GM23338 (cell line): ENCODE results near the gene HTR4. TPM values are rescaled to one million over a fixed set of nuclear protein-coding genes. Genes with fewer than 3 reads are reported as not detected.

Experiments
- ATAC-seq: fragments of 200-7000 bp; cut with Tn5 transposase; 3 replicates; pipeline ENCODE4 v1.9.1; 2020
- DNase-seq: peaks from one replicate; pipeline ENCODE4 v3.0.0-alpha.2; 2015; ENCODE audit warnings: low spot score
- H2AFZ ChIP-seq: fragments of 200-600 bp; sonication (generic); 2 replicates; pipeline ENCODE4 v1.8.0; 2016; ENCODE audit warnings: antibody characterized with exemption, mild to moderate bottlenecking, moderate library complexity
- H3F3A ChIP-seq: fragments of 200-600 bp; sonication (generic); replicated peaks from 2 replicates; pipeline ENCODE4 v1.8.0; 2017; ENCODE audit warnings: antibody characterized with exemption, mixed run types, low read depth
- H3K27ac ChIP-seq: fragments of 200-600 bp; sonication (generic); 2 replicates; pipeline ENCODE4 v1.6.1; 2016; ENCODE audit warnings: low read depth
- H3K27me3 ChIP-seq: fragments of 200-600 bp; sonication (generic); 2 replicates; pipeline ENCODE4 v1.8.0; 2016; ENCODE audit warnings: mild to moderate bottlenecking, mixed run types, moderate library complexity; ENCODE audit not compliant: insufficient read depth
- H3K36me3 ChIP-seq: fragments of 200-600 bp; sonication (generic); 2 replicates; pipeline ENCODE4 v1.8.0; 2016; ENCODE audit warnings: mild to moderate bottlenecking; ENCODE audit not compliant: insufficient read depth
- H3K4me1 ChIP-seq: fragments of 200-600 bp; sonication (generic); 2 replicates; pipeline ENCODE4 v1.8.0; 2016; ENCODE audit warnings: mild to moderate bottlenecking, moderate library complexity; ENCODE audit not compliant: insufficient read depth
- H3K4me2 ChIP-seq: fragments of 200-600 bp; sonication (generic); 2 replicates; pipeline ENCODE4 v1.7.1; 2017; ENCODE audit warnings: mixed run types
- H3K4me3 ChIP-seq: fragments of 200-600 bp; sonication (generic); 2 replicates; pipeline ENCODE4 v1.6.1; 2016; ENCODE audit warnings: mixed run types
- H3K79me2 ChIP-seq: fragments of 200-600 bp; sonication (generic); replicated peaks from 2 replicates; pipeline ENCODE4 v1.8.0; 2017; ENCODE audit warnings: mild to moderate bottlenecking; ENCODE audit not compliant: insufficient read depth
- H3K9me2 ChIP-seq: fragments of 200-600 bp; sonication (generic); 2 replicates; pipeline ENCODE4 v1.8.0; 2017; ENCODE audit not compliant: insufficient read depth
- H4K20me1 ChIP-seq: fragments of 200-600 bp; sonication (generic); replicated peaks from 2 replicates; pipeline ENCODE4 v1.8.0; 2017; ENCODE audit warnings: mild to moderate bottlenecking; ENCODE audit not compliant: insufficient read depth
- H3K27ac Mint-ChIP-seq: 2 replicates; pipeline ENCODE4 v1.8.0; 2020; ENCODE audit warnings: inconsistent platforms, mild to moderate bottlenecking, moderate library complexity, mixed read lengths
- H3K27me3 Mint-ChIP-seq: 3 replicates; pipeline ENCODE4 v1.8.0; 2022; ENCODE audit warnings: low read depth, mild to moderate bottlenecking, moderate library complexity, mixed read lengths, inconsistent platforms; ENCODE audit not compliant: insufficient read depth, poor library complexity
- H3K36me3 Mint-ChIP-seq: 3 replicates; pipeline ENCODE4 v1.8.0; 2021; ENCODE audit warnings: low read depth, mild to moderate bottlenecking, inconsistent platforms, moderate library complexity, mixed read lengths
- H3K4me1 Mint-ChIP-seq: 3 replicates; pipeline ENCODE4 v1.8.0; 2020; ENCODE audit warnings: mild to moderate bottlenecking, inconsistent platforms, mixed read lengths
- H3K4me3 Mint-ChIP-seq: 3 replicates; pipeline ENCODE4 v1.8.0; 2021; ENCODE audit warnings: moderate library complexity, mild to moderate bottlenecking, inconsistent platforms, mixed read lengths
- H3K9me3 Mint-ChIP-seq: 3 replicates; pipeline ENCODE4 v1.8.0; 2020; ENCODE audit warnings: moderate library complexity, mild to moderate bottlenecking, inconsistent platforms, mixed read lengths
- CREB1 ChIP-seq: fragments of 250-450 bp; sonication (Bioruptor Pico); IDR thresholded peaks from 2 replicates; pipeline ENCODE4 v1.5.0; 2020; ENCODE audit warnings: low read depth, mild to moderate bottlenecking, moderate library complexity
- EZH2 ChIP-seq: fragments of 200-600 bp; sonication (generic); IDR thresholded peaks from one replicate; pipeline ENCODE4 v1.8.0; 2017; ENCODE audit warnings: antibody characterized with exemption, mild to moderate bottlenecking, low read depth; ENCODE audit not compliant: unreplicated experiment
- EZH2phosphoT487 ChIP-seq: fragments of 200-600 bp; sonication (generic); IDR thresholded peaks from one replicate; pipeline ENCODE4 v1.8.1; 2018; ENCODE audit warnings: antibody characterized with exemption; ENCODE audit not compliant: unreplicated experiment
- JUNB ChIP-seq: IDR thresholded peaks from one replicate; pipeline ENCODE4 v1.6.1; 2016; ENCODE audit warnings: antibody characterized with exemption; ENCODE audit not compliant: unreplicated experiment
- NANOG ChIP-seq: IDR thresholded peaks from 2 replicates; pipeline ENCODE4 v1.6.1; 2016; ENCODE audit warnings: antibody characterized with exemption, borderline replicate concordance
- POLR2AphosphoS5 ChIP-seq: IDR thresholded peaks from 2 replicates; pipeline ENCODE4 v1.6.1; 2016; ENCODE audit warnings: antibody characterized with exemption, low read depth
- STAT1 ChIP-seq: IDR thresholded peaks from one replicate; pipeline ENCODE4 v1.6.1; 2016; ENCODE audit warnings: antibody characterized with exemption; ENCODE audit not compliant: unreplicated experiment
- ZNF114 ChIP-seq: fragments of 250-450 bp; sonication (Bioruptor Pico); IDR thresholded peaks from 2 replicates; pipeline ENCODE4 v1.5.0; 2020; ENCODE audit warnings: mild to moderate bottlenecking, moderate library complexity
- ZNF331 ChIP-seq: fragments of 250-450 bp; sonication (Bioruptor Pico); IDR thresholded peaks from 2 replicates; pipeline ENCODE4 v1.5.0; 2020; ENCODE audit warnings: low read depth, mild to moderate bottlenecking, moderate library complexity
- polyA plus RNA-seq: library from polyadenylated mRNA; unstranded; fragments of >200 nt; fragmentation: Nextera tagmentation; extraction: Ambion mirVana; gene quantifications from 2 replicates; pipeline ENCODE4 v1.2.1, GENCODE V29; 2016
- total RNA-seq: library from RNA; depleted of rRNA; stranded (reverse); fragments of >200 nt; shearing (Covaris generic); gene quantifications from 2 replicates; pipeline ENCODE4 v1.2.3, GENCODE V29; 2014
- TF ChIP-seq, protein P1 (sequence below): IDR thresholded peaks from one replicate; pipeline ENCODE4 v1.6.1; 2018; ENCODE audit warnings: antibody characterized with exemption; ENCODE audit not compliant: unreplicated experiment
- TF ChIP-seq, protein P2 (sequence below), 2 experiments: fragments of 200-600 bp in 1 of 2; sonication (generic) in 1 of 2; conservative IDR thresholded peaks; 2 replicates each; pipeline versions ENCODE4 v1.5.1 to v1.6.1; 2016 to 2017; ENCODE audit warnings: antibody characterized with exemption in 2 of 2, low read depth in 2 of 2, mild to moderate bottlenecking in 2 of 2, moderate library complexity in 1 of 2
- TF ChIP-seq, protein P3 (sequence below): IDR thresholded peaks from 2 replicates; pipeline ENCODE4 v1.6.1; 2016; ENCODE audit warnings: antibody characterized with exemption
- TF ChIP-seq, protein P4 (sequence below): fragments of 250-450 bp; sonication (Bioruptor Pico); IDR thresholded peaks from 2 replicates; pipeline ENCODE4 v1.5.0; 2020; ENCODE audit warnings: mild to moderate bottlenecking, moderate library complexity

Gene HTR4
- total and polyA plus RNA-seq, 2 experiments from 2014 or later = 0.10 TPM; not detected in 1

DNA sequence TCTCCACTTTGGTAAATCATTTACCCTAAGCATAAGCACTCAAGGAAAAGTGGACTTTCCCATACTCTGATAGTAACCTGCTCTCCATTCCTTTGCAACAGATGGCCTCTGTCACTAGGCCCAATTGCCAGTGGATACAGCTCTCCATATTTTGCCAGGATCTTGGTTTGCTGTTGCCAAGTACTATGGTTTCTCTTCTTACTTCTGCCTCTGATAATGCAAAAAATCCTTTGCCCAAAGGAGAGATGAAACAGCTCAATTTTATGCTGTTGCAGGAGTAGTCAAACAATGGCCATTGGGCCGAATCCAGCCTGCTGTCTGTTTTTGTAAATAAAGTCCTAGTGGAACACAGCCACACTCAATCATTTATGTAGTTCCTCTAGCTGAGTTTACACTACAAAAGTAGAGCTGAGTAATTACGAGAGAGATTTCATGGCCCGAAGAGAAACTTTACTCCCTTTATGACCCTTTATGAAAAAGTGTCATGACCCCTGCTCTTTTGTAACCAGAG is 92.5 kb downstream of the HTR4 start:
- H3K9me3 Mint-ChIP-seq = no peaks in the 10 kb centered on the region
- H3K4me3 Mint-ChIP-seq = no peak overlapping the region
- no peak for DNase-seq

More for the DNA sequence above, 92.5 kb downstream of the HTR4 start:
- no peaks in the 10 kb centered on the region for H3K27me3 ChIP-seq
- ATAC-seq = no peak
- Mint-ChIP-seq H3K36me3 (no peaks in the 10 kb centered on the region), H3K27me3 (peaks cover 2% of the 10 kb centered on the region), H3K27ac (no peak overlapping the region), H3K4me1 (peaks cover 21% of the 10 kb centered on the region)
- no peak overlapping the region for H2AFZ ChIP-seq
- no peak overlapping the region for H3K4me3 ChIP-seq
- no peaks in the 10 kb centered on the region for H4K20me1 ChIP-seq
- peaks cover 15% of the 10 kb centered on the region; the same call in 1 of the 2 replicates for H3K4me1 ChIP-seq
- no peak overlapping the region for H3K4me2 ChIP-seq
- no peak for TF ChIP-seq NANOG
- TF ChIP-seq CREB1 (CRISPR knock-in tag) = no peak
- TF ChIP-seq, protein P1, sequence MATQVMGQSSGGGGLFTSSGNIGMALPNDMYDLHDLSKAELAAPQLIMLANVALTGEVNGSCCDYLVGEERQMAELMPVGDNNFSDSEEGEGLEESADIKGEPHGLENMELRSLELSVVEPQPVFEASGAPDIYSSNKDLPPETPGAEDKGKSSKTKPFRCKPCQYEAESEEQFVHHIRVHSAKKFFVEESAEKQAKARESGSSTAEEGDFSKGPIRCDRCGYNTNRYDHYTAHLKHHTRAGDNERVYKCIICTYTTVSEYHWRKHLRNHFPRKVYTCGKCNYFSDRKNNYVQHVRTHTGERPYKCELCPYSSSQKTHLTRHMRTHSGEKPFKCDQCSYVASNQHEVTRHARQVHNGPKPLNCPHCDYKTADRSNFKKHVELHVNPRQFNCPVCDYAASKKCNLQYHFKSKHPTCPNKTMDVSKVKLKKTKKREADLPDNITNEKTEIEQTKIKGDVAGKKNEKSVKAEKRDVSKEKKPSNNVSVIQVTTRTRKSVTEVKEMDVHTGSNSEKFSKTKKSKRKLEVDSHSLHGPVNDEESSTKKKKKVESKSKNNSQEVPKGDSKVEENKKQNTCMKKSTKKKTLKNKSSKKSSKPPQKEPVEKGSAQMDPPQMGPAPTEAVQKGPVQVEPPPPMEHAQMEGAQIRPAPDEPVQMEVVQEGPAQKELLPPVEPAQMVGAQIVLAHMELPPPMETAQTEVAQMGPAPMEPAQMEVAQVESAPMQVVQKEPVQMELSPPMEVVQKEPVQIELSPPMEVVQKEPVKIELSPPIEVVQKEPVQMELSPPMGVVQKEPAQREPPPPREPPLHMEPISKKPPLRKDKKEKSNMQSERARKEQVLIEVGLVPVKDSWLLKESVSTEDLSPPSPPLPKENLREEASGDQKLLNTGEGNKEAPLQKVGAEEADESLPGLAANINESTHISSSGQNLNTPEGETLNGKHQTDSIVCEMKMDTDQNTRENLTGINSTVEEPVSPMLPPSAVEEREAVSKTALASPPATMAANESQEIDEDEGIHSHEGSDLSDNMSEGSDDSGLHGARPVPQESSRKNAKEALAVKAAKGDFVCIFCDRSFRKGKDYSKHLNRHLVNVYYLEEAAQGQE = no peak
- TF ChIP-seq ZNF114 (CRISPR knock-in tag) = no peak
- TF ChIP-seq JUNB = no peak
- TF ChIP-seq EZH2 = no peak
- no peak for TF ChIP-seq POLR2AphosphoS5
- TF ChIP-seq, protein P2, sequence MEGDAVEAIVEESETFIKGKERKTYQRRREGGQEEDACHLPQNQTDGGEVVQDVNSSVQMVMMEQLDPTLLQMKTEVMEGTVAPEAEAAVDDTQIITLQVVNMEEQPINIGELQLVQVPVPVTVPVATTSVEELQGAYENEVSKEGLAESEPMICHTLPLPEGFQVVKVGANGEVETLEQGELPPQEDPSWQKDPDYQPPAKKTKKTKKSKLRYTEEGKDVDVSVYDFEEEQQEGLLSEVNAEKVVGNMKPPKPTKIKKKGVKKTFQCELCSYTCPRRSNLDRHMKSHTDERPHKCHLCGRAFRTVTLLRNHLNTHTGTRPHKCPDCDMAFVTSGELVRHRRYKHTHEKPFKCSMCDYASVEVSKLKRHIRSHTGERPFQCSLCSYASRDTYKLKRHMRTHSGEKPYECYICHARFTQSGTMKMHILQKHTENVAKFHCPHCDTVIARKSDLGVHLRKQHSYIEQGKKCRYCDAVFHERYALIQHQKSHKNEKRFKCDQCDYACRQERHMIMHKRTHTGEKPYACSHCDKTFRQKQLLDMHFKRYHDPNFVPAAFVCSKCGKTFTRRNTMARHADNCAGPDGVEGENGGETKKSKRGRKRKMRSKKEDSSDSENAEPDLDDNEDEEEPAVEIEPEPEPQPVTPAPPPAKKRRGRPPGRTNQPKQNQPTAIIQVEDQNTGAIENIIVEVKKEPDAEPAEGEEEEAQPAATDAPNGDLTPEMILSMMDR (conservative IDR thresholded peaks at IDR 0.05; ENCODE audit: low read depth in 2 of 2) = no peak
- TF ChIP-seq EZH2phosphoT487 = no peak
- TF ChIP-seq, protein P3, sequence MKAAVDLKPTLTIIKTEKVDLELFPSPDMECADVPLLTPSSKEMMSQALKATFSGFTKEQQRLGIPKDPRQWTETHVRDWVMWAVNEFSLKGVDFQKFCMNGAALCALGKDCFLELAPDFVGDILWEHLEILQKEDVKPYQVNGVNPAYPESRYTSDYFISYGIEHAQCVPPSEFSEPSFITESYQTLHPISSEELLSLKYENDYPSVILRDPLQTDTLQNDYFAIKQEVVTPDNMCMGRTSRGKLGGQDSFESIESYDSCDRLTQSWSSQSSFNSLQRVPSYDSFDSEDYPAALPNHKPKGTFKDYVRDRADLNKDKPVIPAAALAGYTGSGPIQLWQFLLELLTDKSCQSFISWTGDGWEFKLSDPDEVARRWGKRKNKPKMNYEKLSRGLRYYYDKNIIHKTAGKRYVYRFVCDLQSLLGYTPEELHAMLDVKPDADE = no peak
- no peak for TF ChIP-seq ZNF331 (CRISPR knock-in tag)
- TF ChIP-seq, protein P4, sequence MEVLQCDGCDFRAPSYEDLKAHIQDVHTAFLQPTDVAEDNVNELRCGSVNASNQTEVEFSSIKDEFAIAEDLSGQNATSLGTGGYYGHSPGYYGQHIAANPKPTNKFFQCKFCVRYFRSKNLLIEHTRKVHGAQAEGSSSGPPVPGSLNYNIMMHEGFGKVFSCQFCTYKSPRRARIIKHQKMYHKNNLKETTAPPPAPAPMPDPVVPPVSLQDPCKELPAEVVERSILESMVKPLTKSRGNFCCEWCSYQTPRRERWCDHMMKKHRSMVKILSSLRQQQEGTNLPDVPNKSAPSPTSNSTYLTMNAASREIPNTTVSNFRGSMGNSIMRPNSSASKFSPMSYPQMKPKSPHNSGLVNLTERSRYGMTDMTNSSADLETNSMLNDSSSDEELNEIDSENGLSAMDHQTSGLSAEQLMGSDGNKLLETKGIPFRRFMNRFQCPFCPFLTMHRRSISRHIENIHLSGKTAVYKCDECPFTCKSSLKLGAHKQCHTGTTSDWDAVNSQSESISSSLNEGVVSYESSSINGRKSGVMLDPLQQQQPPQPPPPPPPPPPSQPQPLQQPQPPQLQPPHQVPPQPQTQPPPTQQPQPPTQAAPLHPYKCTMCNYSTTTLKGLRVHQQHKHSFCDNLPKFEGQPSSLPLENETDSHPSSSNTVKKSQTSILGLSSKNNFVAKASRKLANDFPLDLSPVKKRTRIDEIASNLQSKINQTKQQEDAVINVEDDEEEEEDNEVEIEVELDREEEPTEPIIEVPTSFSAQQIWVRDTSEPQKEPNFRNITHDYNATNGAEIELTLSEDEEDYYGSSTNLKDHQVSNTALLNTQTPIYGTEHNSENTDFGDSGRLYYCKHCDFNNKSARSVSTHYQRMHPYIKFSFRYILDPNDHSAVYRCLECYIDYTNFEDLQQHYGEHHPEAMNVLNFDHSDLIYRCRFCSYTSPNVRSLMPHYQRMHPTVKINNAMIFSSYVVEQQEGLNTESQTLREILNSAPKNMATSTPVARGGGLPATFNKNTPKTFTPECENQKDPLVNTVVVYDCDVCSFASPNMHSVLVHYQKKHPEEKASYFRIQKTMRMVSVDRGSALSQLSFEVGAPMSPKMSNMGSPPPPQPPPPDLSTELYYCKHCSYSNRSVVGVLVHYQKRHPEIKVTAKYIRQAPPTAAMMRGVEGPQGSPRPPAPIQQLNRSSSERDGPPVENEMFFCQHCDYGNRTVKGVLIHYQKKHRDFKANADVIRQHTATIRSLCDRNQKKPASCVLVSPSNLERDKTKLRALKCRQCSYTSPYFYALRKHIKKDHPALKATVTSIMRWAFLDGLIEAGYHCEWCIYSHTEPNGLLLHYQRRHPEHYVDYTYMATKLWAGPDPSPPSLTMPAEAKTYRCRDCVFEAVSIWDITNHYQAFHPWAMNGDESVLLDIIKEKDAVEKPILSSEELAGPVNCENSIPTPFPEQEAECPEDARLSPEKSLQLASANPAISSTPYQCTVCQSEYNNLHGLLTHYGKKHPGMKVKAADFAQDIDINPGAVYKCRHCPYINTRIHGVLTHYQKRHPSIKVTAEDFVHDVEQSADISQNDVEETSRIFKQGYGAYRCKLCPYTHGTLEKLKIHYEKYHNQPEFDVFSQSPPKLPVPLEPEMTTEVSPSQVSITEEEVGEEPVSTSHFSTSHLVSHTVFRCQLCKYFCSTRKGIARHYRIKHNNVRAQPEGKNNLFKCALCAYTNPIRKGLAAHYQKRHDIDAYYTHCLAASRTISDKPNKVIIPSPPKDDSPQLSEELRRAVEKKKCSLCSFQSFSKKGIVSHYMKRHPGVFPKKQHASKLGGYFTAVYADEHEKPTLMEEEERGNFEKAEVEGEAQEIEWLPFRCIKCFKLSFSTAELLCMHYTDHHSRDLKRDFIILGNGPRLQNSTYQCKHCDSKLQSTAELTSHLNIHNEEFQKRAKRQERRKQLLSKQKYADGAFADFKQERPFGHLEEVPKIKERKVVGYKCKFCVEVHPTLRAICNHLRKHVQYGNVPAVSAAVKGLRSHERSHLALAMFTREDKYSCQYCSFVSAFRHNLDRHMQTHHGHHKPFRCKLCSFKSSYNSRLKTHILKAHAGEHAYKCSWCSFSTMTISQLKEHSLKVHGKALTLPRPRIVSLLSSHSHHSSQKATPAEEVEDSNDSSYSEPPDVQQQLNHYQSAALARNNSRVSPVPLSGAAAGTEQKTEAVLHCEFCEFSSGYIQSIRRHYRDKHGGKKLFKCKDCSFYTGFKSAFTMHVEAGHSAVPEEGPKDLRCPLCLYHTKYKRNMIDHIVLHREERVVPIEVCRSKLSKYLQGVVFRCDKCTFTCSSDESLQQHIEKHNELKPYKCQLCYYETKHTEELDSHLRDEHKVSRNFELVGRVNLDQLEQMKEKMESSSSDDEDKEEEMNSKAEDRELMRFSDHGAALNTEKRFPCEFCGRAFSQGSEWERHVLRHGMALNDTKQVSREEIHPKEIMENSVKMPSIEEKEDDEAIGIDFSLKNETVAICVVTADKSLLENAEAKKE (CRISPR knock-in tag) = no peak
- no peak for TF ChIP-seq STAT1
- H3K36me3 ChIP-seq = no peaks in the 10 kb centered on the region
- no peaks in the 10 kb centered on the region for H3F3A ChIP-seq
- no peak overlapping the region for H3K27ac ChIP-seq
- 0 out of 2 replicates have a peak, but pooled peaks cover 10% of the 10 kb centered on the region for H3K9me2 ChIP-seq
- H3K79me2 ChIP-seq = no peaks in the 10 kb centered on the region
